H1 (cell line): ENCODE results near the gene CHD9. TPM values are rescaled to one million over a fixed set of nuclear protein-coding genes. Genes with fewer than 3 reads are reported as not detected.

ENCODE experiments used
- CTCF ChIA-PET: fragments of 300-600 bp; sonication (Branson Sonifier 250); formaldehyde crosslinking; loops from one replicate; lab custom pipeline; 2021; ENCODE audit not compliant: partially characterized antibody; lab: Charles Lee
- POLR2A ChIA-PET: fragments of 300-600 bp; sonication (Branson Sonifier 250); formaldehyde crosslinking; loops from one replicate; lab custom pipeline; 2021; ENCODE audit warnings: inconsistent platforms; ENCODE audit not compliant: partially characterized antibody; lab: Charles Lee
- DNase-seq, 2 experiments: peaks; one replicate each; pipeline versions ENCODE4 v3.0.0 to v3.0.0-alpha.2; 2010 to 2022; ENCODE audit warnings: low spot score in 2 of 2, low read depth in 1 of 2, mixed read lengths in 1 of 2
- FAIRE-seq: peaks from 2 replicates; lab custom pipeline; 2011; peaks lifted over from hg19 to GRCh38; lab: Jason Lieb, UNC
- H2AFZ ChIP-seq: 2 replicates; pipeline ENCODE4 v1.8.1; 2012; ENCODE audit warnings: low read length, inconsistent platforms
- H2AK5ac ChIP-seq: 2 replicates; pipeline ENCODE4 v1.6.1; 2013; ENCODE audit warnings: low read depth, low read length
- H2BK120ac ChIP-seq: replicated peaks from 2 replicates; pipeline ENCODE3; 2013; ENCODE audit warnings: low read depth, low read length, inconsistent platforms
- H2BK12ac ChIP-seq: 2 replicates; pipeline ENCODE4 v1.6.1; 2013; ENCODE audit warnings: low read depth, low read length
- H2BK15ac ChIP-seq: 2 replicates; pipeline ENCODE4 v1.6.1; 2013; ENCODE audit warnings: low read length
- H2BK20ac ChIP-seq: 2 replicates; pipeline ENCODE4 v1.6.1; 2013; ENCODE audit warnings: low read length
- H2BK5ac ChIP-seq: 2 replicates; pipeline ENCODE4 v1.6.1; 2013; ENCODE audit warnings: low read depth, low read length
- H3K14ac ChIP-seq: 2 replicates; pipeline ENCODE4 v1.6.1; 2013; ENCODE audit warnings: inconsistent platforms; ENCODE audit not compliant: insufficient read length
- H3K18ac ChIP-seq: 2 replicates; pipeline ENCODE4 v1.6.1; 2013; ENCODE audit warnings: low read length; ENCODE audit errors: extremely low read depth
- H3K23ac ChIP-seq: 2 replicates; pipeline ENCODE4 v1.6.1; 2013; ENCODE audit warnings: inconsistent platforms; ENCODE audit not compliant: insufficient read length
- H3K23me2 ChIP-seq: 2 replicates; pipeline ENCODE4 v1.6.1; 2013; ENCODE audit warnings: low read depth, low read length
- H3K27ac ChIP-seq: 2 replicates; pipeline ENCODE4 v1.6.1; 2011; ENCODE audit warnings: low read depth, low read length, inconsistent platforms
- H3K27me3 ChIP-seq, 4 experiments: replicated peaks in 1 of 4; 1 replicate in 1 of 4; 2 replicates in 3 of 4; pipeline versions ENCODE4 v1.6.1 to v1.8.1; 2011 to 2013; ENCODE audit warnings: low read length in 3 of 4, mild to moderate bottlenecking in 3 of 4, inconsistent platforms in 2 of 4, mixed read lengths in 2 of 4, moderate library complexity in 1 of 4; ENCODE audit not compliant: control insufficient read depth in 3 of 4, insufficient read depth in 3 of 4; ENCODE audit errors: extremely low read depth in 1 of 4
- H3K36me3 ChIP-seq, 4 experiments: 2 replicates each; pipeline versions ENCODE4 v1.6.1 to v1.8.1; 2011 to 2013; ENCODE audit warnings: mild to moderate bottlenecking in 4 of 4, low read length in 3 of 4, moderate library complexity in 2 of 4, control low read depth in 1 of 4, inconsistent platforms in 1 of 4; ENCODE audit not compliant: insufficient read depth in 4 of 4, control insufficient read depth in 2 of 4
- H3K4ac ChIP-seq: replicated peaks from 2 replicates; pipeline ENCODE3; 2013; ENCODE audit warnings: low read length, low read depth, mixed read lengths, inconsistent platforms; ENCODE audit not compliant: insufficient read length
- H3K4me1 ChIP-seq, 4 experiments: replicated peaks in 1 of 4; 1 replicate in 1 of 4; 2 replicates in 3 of 4; pipeline versions ENCODE4 v1.6.1 to v1.8.1; 2011 to 2013; ENCODE audit warnings: low read length in 3 of 4, inconsistent platforms in 2 of 4, mixed read lengths in 1 of 4; ENCODE audit not compliant: insufficient read depth in 4 of 4, control insufficient read depth in 3 of 4
- H3K4me2 ChIP-seq, 2 experiments: 2 replicates each; pipeline versions ENCODE4 v1.6.1 to v1.8.1; 2011 to 2013; ENCODE audit warnings: low read depth in 2 of 2, low read length in 2 of 2, control low read depth in 1 of 2, inconsistent platforms in 1 of 2, mild to moderate bottlenecking in 1 of 2; ENCODE audit not compliant: insufficient read depth in 1 of 2
- H3K4me3 ChIP-seq, 4 experiments: fragments of 200-600, 300-600 bp in 1 of 4; sonication (generic), shearing (Covaris generic), sonication (Bioruptor Twin) in 1 of 4; 2 replicates each; pipeline versions ENCODE4 v1.5.1 to v1.8.1; 2011 to 2016; ENCODE audit warnings: low read length in 4 of 4, low read depth in 3 of 4, control low read depth in 2 of 4, inconsistent platforms in 2 of 4, mild to moderate bottlenecking in 2 of 4, mixed read lengths in 1 of 4, moderate library complexity in 1 of 4; ENCODE audit not compliant: insufficient read depth in 2 of 4; ENCODE audit errors: extremely low read depth in 1 of 4
- H3K56ac ChIP-seq: replicated peaks from 2 replicates; pipeline ENCODE3; 2013; ENCODE audit warnings: low read depth, mild to moderate bottlenecking, mixed read lengths, low read length, inconsistent platforms; ENCODE audit not compliant: insufficient read length
- H3K79me1 ChIP-seq: 2 replicates; pipeline ENCODE4 v1.6.1; 2013; ENCODE audit warnings: low read depth, low read length, control low read depth
- H3K79me2 ChIP-seq, 2 experiments: 2 replicates each; pipeline versions ENCODE4 v1.6.1 to v1.8.1; 2012 to 2013; ENCODE audit warnings: low read length in 2 of 2, mild to moderate bottlenecking in 2 of 2, inconsistent platforms in 1 of 2; ENCODE audit not compliant: insufficient read depth in 2 of 2, control insufficient read depth in 1 of 2
- H3K9ac ChIP-seq, 4 experiments: replicated peaks in 1 of 4; 1 replicate in 1 of 4; 2 replicates in 3 of 4; pipeline versions ENCODE4 v1.6.1 to v1.8.1; 2011 to 2013; ENCODE audit warnings: low read depth in 3 of 4, low read length in 3 of 4, control low read depth in 2 of 4, mild to moderate bottlenecking in 2 of 4, moderate library complexity in 2 of 4, inconsistent platforms in 1 of 4; ENCODE audit errors: extremely low read depth in 1 of 4
- H3K9me3 ChIP-seq, 2 experiments: 2 replicates each; pipeline versions ENCODE4 v1.6.1 to v1.8.1; 2012 to 2013; ENCODE audit warnings: mild to moderate bottlenecking in 2 of 2, moderate library complexity in 2 of 2, control low read depth in 1 of 2, inconsistent platforms in 1 of 2, low read depth in 1 of 2, low read length in 1 of 2, mixed read lengths in 1 of 2; ENCODE audit not compliant: insufficient read depth in 2 of 2
- H4K20me1 ChIP-seq, 2 experiments: replicated peaks in 1 of 2; 2 replicates each; pipeline versions ENCODE3 to v1.8.1; 2011 to 2013; ENCODE audit warnings: inconsistent platforms in 2 of 2, low read length in 2 of 2, mild to moderate bottlenecking in 1 of 2; ENCODE audit not compliant: insufficient read depth in 2 of 2, control insufficient read depth in 1 of 2
- H4K5ac ChIP-seq: 2 replicates; pipeline ENCODE4 v1.6.1; 2013; ENCODE audit warnings: low read length, low read depth, mixed read lengths, inconsistent platforms; ENCODE audit not compliant: insufficient read length
- H4K8ac ChIP-seq: 2 replicates; pipeline ENCODE4 v1.8.0; 2013; ENCODE audit warnings: mild to moderate bottlenecking, moderate library complexity, low read length, inconsistent platforms; ENCODE audit not compliant: insufficient read depth; ENCODE audit errors: extremely low read depth
- H4K91ac ChIP-seq: replicated peaks from 2 replicates; pipeline ENCODE3; 2013; ENCODE audit warnings: low read length, mixed read lengths, inconsistent platforms; ENCODE audit not compliant: insufficient read length
- BACH1 ChIP-seq: IDR thresholded peaks from 2 replicates; pipeline ENCODE4 v1.6.1; 2012; ENCODE audit warnings: low read length, improper control_type of control experiment
- BRCA1 ChIP-seq: IDR thresholded peaks from 2 replicates; pipeline ENCODE4 v1.6.1; 2012; ENCODE audit warnings: low read depth, low read length, improper control_type of control experiment
- EP300 ChIP-seq, 2 experiments: IDR thresholded peaks; 1 replicate in 1 of 2; 2 replicates in 1 of 2; pipeline ENCODE4 v1.6.1; 2011 to 2012; ENCODE audit warnings: low read depth in 2 of 2, low read length in 2 of 2, mild to moderate bottlenecking in 2 of 2, borderline replicate concordance in 1 of 2, inconsistent platforms in 1 of 2, moderate library complexity in 1 of 2
- HDAC6 ChIP-seq: IDR thresholded peaks from one replicate; pipeline ENCODE4 v1.7.1; 2012; ENCODE audit warnings: low read depth, mild to moderate bottlenecking, inconsistent platforms, low read length, moderate library complexity
- RFX5 ChIP-seq: IDR thresholded peaks from 2 replicates; pipeline ENCODE4 v1.6.1; 2011; ENCODE audit warnings: low read depth, low read length, improper control_type of control experiment, borderline replicate concordance
- polyA plus RNA-seq, 7 experiments: library from polyadenylated mRNA; depleted of rRNA in 3 of 7; stranded (reverse) in 5 of 7; unstranded in 2 of 7; fragments of >200 nt in 5 of 7; fragments of 200-250 nt in 2 of 7; gene quantifications; 1 replicate in 5 of 7; 2 replicates in 1 of 7; 4 replicates in 1 of 7; pipeline versions ENCODE4 v1.2.1 to v1.2.3, GENCODE V29; 2011 to 2013; ENCODE audit warnings: missing spikeins in 2 of 7, mixed read lengths in 2 of 7
- total RNA-seq: library from RNA; stranded (reverse); fragmentation: NEBNext Ultra II Directional; extraction: Animal tissue kit (Norgen Biotek cat#: 25700); gene quantifications from 2 replicates; pipeline ENCODE4 v1.2.1, GENCODE V29; 2021

The CHD9 gene
- total and polyA plus RNA-seq, 2 of the 8 experiments (the other 6 are each of a cell fraction or from before 2014, with no cell fraction given): 9.9 to 32.4 TPM

GRCh38 chr16:53166099-53166498 is 111.3 kb downstream of the CHD9 start:
- no peak overlapping the region for H3K56ac ChIP-seq
- H3K18ac ChIP-seq: no peak overlapping the region
- H2BK5ac ChIP-seq: no peak overlapping the region
- no peak overlapping the region for H3K4ac ChIP-seq
- no peak overlapping the region for H4K91ac ChIP-seq
- no peak overlapping the region for H2BK15ac ChIP-seq
- H3K23me2 ChIP-seq: no peaks in the 10 kb centered on the region; the same call in 1 of the 2 replicates
- H3K4me2 ChIP-seq: no peak overlapping the region
- H3K4me1 ChIP-seq: no peaks in the 10 kb centered on the region
- ChIA-PET POLR2A (interaction anchor here (0.5 kb wide), 1 partner anchor 23 kb away, joined by 4 read pairs; no protein-coding TSS in a partner anchor), CTCF (interaction anchor here (0.8 to 3.1 kb wide), 3 partner anchors 9 to 112 kb away, joined by 3 to 9 read pairs (median 8); partner anchors contain the start of gene CHD9)
- H3K36me3 ChIP-seq: no peaks in the 10 kb centered on the region
- H3K27me3 ChIP-seq: no peaks in the 10 kb centered on the region
- DNase-seq (no peak), FAIRE-seq (no peak)
- H2BK20ac ChIP-seq: no peak overlapping the region
- H4K5ac ChIP-seq: no peak overlapping the region
- no peak overlapping the region for H2BK120ac ChIP-seq
- no peak overlapping the region for H2AK5ac ChIP-seq
- H3K79me1 ChIP-seq: no peaks in the 10 kb centered on the region
- H3K27ac ChIP-seq: no peak overlapping the region
- peaks cover 0 to 3% of the 10 kb centered on the region in 2 experiments for H4K20me1 ChIP-seq
- no peak overlapping the region for H2AFZ ChIP-seq
- no peak overlapping the region for H3K23ac ChIP-seq
- H3K4me3 ChIP-seq: no peak overlapping the region
- no peak overlapping the region for H4K8ac ChIP-seq
- no peak overlapping the region for H2BK12ac ChIP-seq
- H3K14ac ChIP-seq: no peak overlapping the region
- TF ChIP-seq RFX5 (no peak), BRCA1 (no peak), EP300 (IDR thresholded peaks at IDR 0.05; ENCODE audit: borderline replicate concordance in 1 of 2, low read depth in 2 of 2, low read length in 2 of 2) (no peak), BACH1 (no peak), HDAC6 (no peak)
- H3K9me3 ChIP-seq: no peaks in the 10 kb centered on the region
- H3K79me2 ChIP-seq: no peaks in the 10 kb centered on the region
- H3K9ac ChIP-seq: no peak overlapping the region
